NCI-H2227 treated with DMSO at 0.1 percent for 48 hours (cell line): ENCODE results near the gene TAC4.
"Not testable (repeated sequence)": the region's sequence is repeated elsewhere in the genome, so short reads cannot be mapped to it uniquely, and the experiment has no call there.

Source experiments
- DNase-seq: peaks from one replicate; lab custom pipeline; 2025; lab: John Stamatoyannopoulos, UW

TAC4 gene

DNA sequence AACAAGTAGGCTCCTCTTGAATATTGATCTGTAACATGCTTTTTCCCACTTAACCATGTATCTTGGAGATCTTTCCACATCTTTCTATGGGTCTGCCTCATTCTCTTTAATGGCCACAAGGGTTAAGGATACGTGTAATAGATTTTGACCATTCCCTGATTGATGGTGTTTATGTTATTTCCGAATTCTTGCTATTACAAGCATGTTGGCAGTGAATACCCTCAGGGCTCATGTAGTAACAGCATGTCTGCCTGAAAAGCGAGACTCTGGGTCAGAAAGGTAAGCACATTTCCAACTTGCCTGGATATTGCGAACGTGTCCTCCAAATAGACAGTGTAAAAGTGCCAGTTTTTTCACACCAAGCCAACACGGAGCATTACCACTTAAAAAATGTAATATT is 5.0 kb downstream of the TAC4 start:
- DNase-seq = no peak

- DNase-seq = no peak
These were observed 5.5 kb downstream of the TAC4 start for GRCh38 chr17:49842371-49842770.

GRCh38 chr17:49841548-49841947 is 6.3 kb downstream of the TAC4 start:
- DNase-seq = no peak

DNA sequence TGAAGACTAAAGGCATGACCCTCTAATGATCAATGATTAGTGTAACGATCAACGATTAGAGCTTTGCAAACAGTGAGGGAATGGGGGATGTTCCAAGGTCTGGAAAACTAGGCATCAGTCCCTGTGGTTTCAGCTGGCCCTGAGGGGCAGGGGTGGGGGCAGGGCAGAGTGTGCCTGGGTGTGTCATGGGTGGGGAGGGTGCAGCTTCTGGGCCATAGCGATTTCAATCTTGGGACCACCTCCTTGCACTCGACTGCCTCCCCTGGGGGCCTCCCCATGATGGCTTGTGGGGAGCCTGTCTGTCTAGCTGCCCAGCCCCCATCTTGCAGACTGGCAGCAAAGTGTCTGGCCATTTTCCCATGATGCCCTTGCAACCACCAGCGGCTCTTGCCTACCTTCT is 8.4 kb downstream of the TAC4 start:
- DNase-seq = no peak

GRCh38 chr17:49836111-49837030 is 11.5 kb downstream of the TAC4 start:
- no peak for DNase-seq

DNA sequence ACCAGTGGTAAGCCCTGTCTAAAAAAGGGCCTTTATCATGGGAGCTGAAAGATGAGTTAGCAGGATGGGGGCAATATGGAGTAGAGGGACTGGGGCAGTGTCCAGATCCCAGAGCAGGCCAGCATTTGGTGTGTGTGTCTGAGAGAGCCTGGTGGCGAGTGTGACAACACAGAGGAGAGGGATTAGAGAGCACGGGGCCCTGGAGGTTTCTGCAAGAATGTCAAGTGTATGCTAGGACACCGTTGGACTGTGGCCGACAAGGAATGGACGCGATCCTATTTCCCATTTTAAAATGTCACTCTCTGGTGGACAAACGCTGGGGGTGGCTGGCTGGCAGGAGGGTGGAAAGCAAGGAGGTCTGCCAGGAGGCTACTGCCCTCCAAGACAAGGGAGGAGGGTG is 12.4 kb downstream of the TAC4 start:
- DNase-seq = no peak

GRCh38 chr17:49834118-49834743 is 13.6 kb downstream of the TAC4 start:
- DNase-seq = no peak

- DNase-seq = no peak
These were observed 14.8 kb downstream of the TAC4 start for GRCh38 chr17:49832840-49833599.

DNA sequence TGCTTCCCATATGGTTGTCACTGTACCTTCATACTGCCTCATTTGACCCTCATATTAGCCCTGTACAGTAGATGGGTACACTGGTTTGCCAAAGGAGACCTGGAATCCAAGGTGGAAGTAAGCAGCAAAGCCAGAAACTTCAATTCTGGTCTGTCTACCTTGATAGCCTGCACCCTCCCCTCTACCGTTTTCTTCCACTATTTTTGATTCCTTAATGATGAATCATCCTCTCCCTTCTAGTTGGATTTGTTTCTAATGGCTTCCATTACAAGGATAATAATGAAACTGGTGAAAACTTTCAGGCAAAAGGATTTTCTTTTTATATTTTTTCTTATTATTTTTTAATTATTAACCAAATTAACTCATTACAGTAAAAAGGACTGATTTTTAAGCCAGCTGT is 17.3 kb downstream of the TAC4 start:
- no peak for DNase-seq

- DNase-seq = no peak
These were observed 18.8 kb downstream of the TAC4 start for GRCh38 chr17:49829026-49829425.

- not testable (repeated sequence) for DNase-seq
These were observed 19.5 kb downstream of the TAC4 start for GRCh38 chr17:49828325-49828724.

DNA sequence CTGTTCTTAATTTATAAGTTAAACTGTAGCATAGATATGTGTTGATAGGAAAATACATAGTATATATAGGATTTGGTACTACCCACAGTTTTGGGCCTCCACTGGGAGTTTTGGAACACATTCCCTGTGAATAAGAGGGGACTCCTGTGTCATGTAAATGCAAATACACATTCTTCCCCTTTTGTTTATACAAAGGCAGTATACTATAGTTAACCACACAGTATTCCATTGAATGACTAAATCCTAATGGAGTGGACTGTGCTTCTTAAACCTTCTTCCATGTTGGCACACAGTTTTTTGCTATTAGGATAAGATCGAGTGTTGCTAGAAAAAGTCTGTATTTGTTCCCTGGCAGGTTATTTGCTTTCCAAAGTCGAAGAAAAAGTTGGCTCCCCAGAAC is 22.2 kb downstream of the TAC4 start:
- no peak for DNase-seq

GRCh38 chr17:49823614-49824013 is 24.3 kb downstream of the TAC4 start:
- no peak for DNase-seq

DNA sequence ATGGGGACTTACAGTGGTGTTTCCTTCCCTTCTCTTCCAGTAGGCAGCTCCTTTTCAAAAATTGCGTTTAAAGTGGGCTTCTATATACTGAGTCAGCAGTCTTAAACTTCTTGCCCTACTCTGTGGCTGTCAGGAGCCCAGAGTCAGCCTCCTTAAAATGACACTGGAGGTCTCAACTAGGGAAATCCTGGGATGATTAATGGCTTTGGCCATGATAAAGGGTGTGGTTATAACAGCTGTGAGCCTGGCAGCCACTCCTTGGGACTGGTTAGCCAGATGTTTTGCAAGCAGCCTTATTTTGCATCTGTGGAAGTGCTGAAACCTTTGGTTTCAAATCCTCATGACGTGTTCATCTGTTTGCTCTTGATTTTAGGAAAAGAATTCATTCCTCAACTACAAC is 25.0 kb downstream of the TAC4 start:
- DNase-seq = no peak

- DNase-seq = no peak
These were observed 26.0 kb downstream of the TAC4 start for GRCh38 chr17:49821916-49822315.

DNA sequence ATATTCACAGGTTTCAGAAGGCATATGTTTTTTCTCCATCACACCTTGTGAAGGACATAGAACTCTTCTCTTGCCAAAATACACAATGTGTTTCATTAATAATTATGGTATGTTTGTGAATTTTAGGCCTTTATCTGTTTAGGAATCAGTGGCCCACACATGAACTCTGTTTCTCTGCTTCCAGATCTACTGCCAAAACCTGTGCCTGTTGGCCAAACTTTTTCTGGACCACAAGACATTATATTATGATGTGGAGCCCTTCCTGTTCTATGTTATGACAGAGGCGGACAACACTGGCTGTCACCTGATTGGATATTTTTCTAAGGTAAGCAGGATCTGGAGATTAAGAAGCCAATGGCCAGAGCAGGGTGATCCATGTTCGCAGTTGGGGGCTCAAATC is 26.4 kb downstream of the TAC4 start:
- DNase-seq = no peak

GRCh38 chr17:49820773-49821172 is 27.1 kb downstream of the TAC4 start:
- no peak for DNase-seq

DNA sequence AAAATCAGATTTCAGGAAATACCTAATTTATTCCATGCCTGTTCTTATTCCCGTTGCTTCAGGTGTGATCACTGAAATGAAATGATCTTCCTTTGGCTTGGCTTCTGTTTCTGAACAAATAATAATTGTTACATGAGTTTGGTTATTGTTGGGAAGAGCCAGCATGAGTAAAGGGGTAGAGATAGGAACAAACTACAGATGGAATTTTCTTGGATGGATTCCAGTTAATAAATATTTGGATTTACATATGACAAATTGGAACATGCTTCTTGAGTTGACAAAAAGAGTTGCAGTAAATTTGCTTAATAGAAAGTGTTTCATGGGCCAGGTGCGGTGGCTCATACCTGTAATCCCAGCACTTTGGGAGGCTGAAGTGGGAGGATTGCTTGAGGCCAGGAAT is 28.2 kb downstream of the TAC4 start:
- no peak for DNase-seq

DNA sequence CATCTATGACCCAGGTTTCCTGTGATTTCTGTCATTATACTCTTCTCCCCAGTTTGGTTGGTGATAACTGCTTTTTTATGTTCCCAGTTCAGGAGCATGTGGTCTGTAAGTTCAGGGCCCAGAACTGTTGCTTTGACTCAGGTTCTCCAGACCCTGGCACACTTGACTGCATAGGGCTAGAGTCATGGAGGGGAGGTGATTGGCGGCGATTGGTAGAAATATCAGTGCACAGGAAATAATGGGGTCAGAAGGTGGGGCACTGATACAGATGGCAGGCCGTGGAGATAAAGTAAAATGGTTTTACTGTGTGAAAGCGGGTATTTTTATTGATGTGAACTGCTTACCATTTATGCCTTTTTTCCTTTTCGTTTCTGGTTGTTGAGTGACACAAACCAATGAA is 28.7 kb downstream of the TAC4 start:
- DNase-seq = no peak

- no peak for DNase-seq
These were observed 29.9 kb downstream of the TAC4 start for GRCh38 chr17:49817993-49818392.

DNA sequence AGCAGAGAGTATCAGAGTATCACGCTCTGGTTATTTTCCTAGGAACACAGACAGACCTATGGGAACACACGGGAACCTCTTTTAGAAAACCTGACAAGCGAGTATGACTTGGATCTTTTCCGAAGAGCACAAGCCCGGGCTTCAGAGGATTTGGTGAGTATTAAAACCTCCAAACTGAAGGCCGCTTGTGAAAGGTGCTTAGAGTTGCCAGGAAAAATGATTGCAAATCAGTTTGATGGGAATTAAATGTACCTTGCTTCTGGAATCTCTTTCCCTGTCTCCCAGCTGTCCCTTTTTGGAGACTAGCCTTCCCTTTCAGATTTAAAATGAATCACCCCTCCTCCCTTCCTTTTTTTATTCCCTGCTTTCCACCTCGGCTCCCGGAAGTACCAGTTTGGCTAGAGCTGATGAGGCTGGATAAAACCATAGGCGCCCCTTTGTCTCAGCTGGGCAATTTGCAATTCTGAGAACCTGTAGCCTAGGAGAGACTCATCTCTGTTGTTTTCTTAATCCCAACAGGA is 32.0 kb downstream of the TAC4 start:
- DNase-seq = no peak

- DNase-seq = no peak
These were observed 32.9 kb downstream of the TAC4 start for GRCh38 chr17:49814781-49815529.
